SU-DHL-6 (cell line): ENCODE results near the gene SHISA9.

Experiments used
- H2AFZ ChIP-seq: fragments of 200-600 bp; sonication (generic); 2 replicates; pipeline ENCODE4 v1.6.1; 2014; ENCODE audit warnings: low read depth, mild to moderate bottlenecking, moderate library complexity, mixed read lengths, antibody characterized with exemption, low read length; ENCODE audit not compliant: severe bottlenecking
- H3F3A ChIP-seq: fragments of 200-600 bp; shearing (Covaris generic); 2 replicates; pipeline ENCODE4 v1.6.0; 2016; ENCODE audit warnings: antibody characterized with exemption, mild to moderate bottlenecking; ENCODE audit not compliant: insufficient read depth
- H3K27ac ChIP-seq: fragments of 200-600 bp; sonication (generic); 2 replicates; pipeline ENCODE4 v1.5.1; 2016; ENCODE audit warnings: low read depth, mild to moderate bottlenecking, low read length, moderate library complexity, mixed read lengths
- H3K27me3 ChIP-seq: fragments of 200-600 bp; sonication (generic), shearing (Covaris generic); 2 replicates; pipeline ENCODE4 v1.6.0; 2014; ENCODE audit warnings: mild to moderate bottlenecking, low read length
- H3K36me3 ChIP-seq: fragments of 200-600 bp; sonication (generic); 2 replicates; pipeline ENCODE4 v1.6.1; 2014; ENCODE audit warnings: mild to moderate bottlenecking, low read length, mixed read lengths
- H3K4me2 ChIP-seq: fragments of 300-600, 200-600 bp; shearing (Covaris generic), sonication (generic); 2 replicates; pipeline ENCODE4 v1.6.0; 2014; ENCODE audit warnings: low read length, low read depth, mild to moderate bottlenecking; ENCODE audit not compliant: poor library complexity, severe bottlenecking
- H3K4me3 ChIP-seq: fragments of 200-600 bp; sonication (generic); 2 replicates; pipeline ENCODE4 v1.5.1; 2014; ENCODE audit warnings: antibody characterized with exemption, low read length, mild to moderate bottlenecking, mixed read lengths; ENCODE audit not compliant: insufficient read depth, poor library complexity, severe bottlenecking
- H3K79me2 ChIP-seq: fragments of 200-600 bp; sonication (generic); 2 replicates; pipeline ENCODE4 v1.6.1; 2014; ENCODE audit warnings: mild to moderate bottlenecking, low read length, moderate library complexity; ENCODE audit not compliant: insufficient read depth
- H3K9ac ChIP-seq: fragments of 200-600 bp; sonication (generic); 2 replicates; pipeline ENCODE4 v1.7.0; 2014; ENCODE audit warnings: mild to moderate bottlenecking, low read length
- H3K9me2 ChIP-seq: fragments of 200-600 bp; sonication (generic); replicated peaks from 2 replicates; pipeline ENCODE4 v1.6.1; 2014; ENCODE audit warnings: low read length; ENCODE audit not compliant: insufficient read depth
- H3K9me3 ChIP-seq: fragments of 200-600 bp; sonication (generic); 2 replicates; pipeline ENCODE4 v1.6.1; 2014; ENCODE audit warnings: low read length, mixed read lengths; ENCODE audit not compliant: insufficient read depth
- H4K20me1 ChIP-seq: fragments of 200-600 bp; sonication (generic); 2 replicates; pipeline ENCODE4 v1.6.1; 2014; ENCODE audit warnings: low read depth, mild to moderate bottlenecking, antibody characterized with exemption, low read length, moderate library complexity, mixed read lengths
- CTCF ChIP-seq: fragments of 200-600 bp; sonication (generic); IDR thresholded peaks from one replicate; pipeline ENCODE4 v1.5.1; 2017; ENCODE audit warnings: antibody characterized with exemption, mild to moderate bottlenecking, low read length, moderate library complexity; ENCODE audit not compliant: insufficient read depth, poor library complexity, severe bottlenecking
- EZH2phosphoT487 ChIP-seq: fragments of 200-600 bp; sonication (generic), shearing (Covaris generic); conservative IDR thresholded peaks from 2 replicates; pipeline ENCODE4 v1.6.1; 2018; ENCODE audit warnings: mild to moderate bottlenecking, antibody characterized with exemption, low read length, moderate library complexity, mixed read lengths

SHISA9 gene

GRCh38 chr16:12879812-12880211 is 21.6 kb upstream of the SHISA9 start:
- Histone ChIP-seq H3K79me2 (no peaks in the 10 kb centered on the region), H3K9ac (no peak overlapping the region), H3K4me2 (no peak overlapping the region), H3K36me3 (no peaks in the 10 kb centered on the region), H3K27ac (no peak overlapping the region), H2AFZ (no peak overlapping the region), H3K9me3 (no peaks in the 10 kb centered on the region), H3K4me3 (no peak overlapping the region), H3K9me2 (no peaks in the 10 kb centered on the region), H3K27me3 (no peaks in the 10 kb centered on the region), H3F3A (no peaks in the 10 kb centered on the region), H4K20me1 (no peaks in the 10 kb centered on the region)
- no peak for TF ChIP-seq CTCF
- TF ChIP-seq EZH2phosphoT487: no peak

GRCh38 chr16:12881182-12881581 is 20.2 kb upstream of the SHISA9 start:
- no peak overlapping the region for H3K4me3 ChIP-seq
- TF ChIP-seq EZH2phosphoT487 (no peak), CTCF (no peak)
- no peaks in the 10 kb centered on the region for H3K79me2 ChIP-seq
- H4K20me1 ChIP-seq: no peaks in the 10 kb centered on the region
- no peaks in the 10 kb centered on the region for H3K9me2 ChIP-seq
- H3K9ac ChIP-seq: no peak overlapping the region
- no peak overlapping the region for H2AFZ ChIP-seq
- no peaks in the 10 kb centered on the region for H3F3A ChIP-seq
- H3K27me3 ChIP-seq: no peaks in the 10 kb centered on the region
- H3K4me2 ChIP-seq: no peak overlapping the region
- H3K27ac ChIP-seq: no peak overlapping the region
- H3K9me3 ChIP-seq: no peaks in the 10 kb centered on the region
- no peaks in the 10 kb centered on the region for H3K36me3 ChIP-seq

GRCh38 chr16:12881740-12882139 is 19.7 kb upstream of the SHISA9 start:
- Histone ChIP-seq H3K4me3 (no peak overlapping the region), H3K4me2 (no peak overlapping the region), H3K9ac (no peak overlapping the region), H3K9me2 (no peaks in the 10 kb centered on the region), H3K36me3 (no peaks in the 10 kb centered on the region), H3K9me3 (no peaks in the 10 kb centered on the region), H3K27me3 (no peaks in the 10 kb centered on the region), H3F3A (no peaks in the 10 kb centered on the region), H3K79me2 (no peaks in the 10 kb centered on the region), H4K20me1 (no peaks in the 10 kb centered on the region), H3K27ac (no peak overlapping the region), H2AFZ (no peak overlapping the region)
- TF ChIP-seq CTCF: no peak

GRCh38 chr16:12885742-12886141 is 15.7 kb upstream of the SHISA9 start:
- no peak overlapping the region for H3K9ac ChIP-seq
- H3K79me2 ChIP-seq: no peaks in the 10 kb centered on the region
- H3F3A ChIP-seq: no peaks in the 10 kb centered on the region
- no peak overlapping the region for H3K27ac ChIP-seq
- no peaks in the 10 kb centered on the region for H3K9me3 ChIP-seq
- no peak overlapping the region for H2AFZ ChIP-seq
- H3K36me3 ChIP-seq: no peaks in the 10 kb centered on the region
- H3K27me3 ChIP-seq: no peaks in the 10 kb centered on the region
- no peak overlapping the region for H3K4me3 ChIP-seq
- H3K4me2 ChIP-seq: no peak overlapping the region
- TF ChIP-seq EZH2phosphoT487 (no peak), CTCF (no peak)
- no peaks in the 10 kb centered on the region for H3K9me2 ChIP-seq
- no peaks in the 10 kb centered on the region for H4K20me1 ChIP-seq
